Stimulated activated CD4-positive, alpha-beta T cell treated with anti-CD3 and anti-CD28 coated beads, Interleukin-4, amount 100 ng/mL, for 48 hours (primary cell): ENCODE measurements around the gene HAO1.
"Not testable (repeated sequence)": the region's sequence is repeated elsewhere in the genome, so short reads cannot be mapped to it uniquely, and the experiment has no call there.

ENCODE experiments used
- DNase-seq, 2 donors: peaks; one replicate each; pipeline ENCODE4 v3.0.0-alpha.2; 2020; ENCODE audit warnings: low read depth in 2 of 2

The HAO1 gene

GRCh38 chr20:7855545-7855944, 84.7 kb downstream of the HAO1 start:
- no peak for DNase-seq

GRCh38 chr20:7853493-7853892, 86.8 kb downstream of the HAO1 start:
- DNase-seq, result no peak

- DNase-seq, result no peak
These were observed 89.3 kb downstream of the HAO1 start for GRCh38 chr20:7850775-7851490.

- DNase-seq, result no peak
These were observed 90.6 kb downstream of the HAO1 start for GRCh38 chr20:7849675-7850074.

- no peak for DNase-seq
These were observed 91.9 kb downstream of the HAO1 start for GRCh38 chr20:7848351-7848750.

GRCh38 chr20:7843613-7844012, 96.6 kb downstream of the HAO1 start:
- DNase-seq, result no peak

- no peak for DNase-seq
These were observed 98.3 kb downstream of the HAO1 start for GRCh38 chr20:7841971-7842310.

- no peak for DNase-seq
These were observed 98.8 kb downstream of the HAO1 start for GRCh38 chr20:7841291-7841970.

- DNase-seq, result no peak
These were observed 104.2 kb downstream of the HAO1 start for GRCh38 chr20:7836076-7836475.

GRCh38 chr20:7834441-7834840, 105.8 kb downstream of the HAO1 start:
- DNase-seq, result not testable (repeated sequence)
